Measurements from ENCODE around the gene STK31.
"Not testable (repeated sequence)": the region's sequence is repeated elsewhere in the genome, so short reads cannot be mapped to it uniquely, and the experiment has no call there.

- not testable (repeated sequence) for TF ChIP-seq CTCF (conservative IDR thresholded peaks at IDR 0.05 in 1 of 2, IDR thresholded peaks at IDR 0.05 in 1 of 2; ENCODE audit: low read depth in 1 of 2, low read length in 2 of 2); EZH2 (IDR thresholded peaks at IDR 0.05; ENCODE audit: low read length, missing control alignments)
These were observed 122.7 kb downstream of the STK31 start for GRCh38 chr7:23832733-23833132.
